Activated T-helper 1 cell treated with anti-CD3 and anti-CD28 coated beads, Interleukin-2, amount 50 U/mL, for 16 hours (primary cell): ENCODE data around the gene KYAT1.
"Not testable (repeated sequence)": the region's sequence is repeated elsewhere in the genome, so short reads cannot be mapped to it uniquely, and the experiment has no call there.

Experiments used
- DNase-seq, 2 donors: peaks; one replicate each; pipeline ENCODE4 v3.0.0-alpha.2; 2020; ENCODE audit warnings: low read depth in 1 of 2, low spot score in 1 of 2

KYAT1 gene

GRCh38 chr9:128843171-128843570 is 38.6 kb downstream of the KYAT1 start:
- DNase-seq = not testable (repeated sequence)

DNA sequence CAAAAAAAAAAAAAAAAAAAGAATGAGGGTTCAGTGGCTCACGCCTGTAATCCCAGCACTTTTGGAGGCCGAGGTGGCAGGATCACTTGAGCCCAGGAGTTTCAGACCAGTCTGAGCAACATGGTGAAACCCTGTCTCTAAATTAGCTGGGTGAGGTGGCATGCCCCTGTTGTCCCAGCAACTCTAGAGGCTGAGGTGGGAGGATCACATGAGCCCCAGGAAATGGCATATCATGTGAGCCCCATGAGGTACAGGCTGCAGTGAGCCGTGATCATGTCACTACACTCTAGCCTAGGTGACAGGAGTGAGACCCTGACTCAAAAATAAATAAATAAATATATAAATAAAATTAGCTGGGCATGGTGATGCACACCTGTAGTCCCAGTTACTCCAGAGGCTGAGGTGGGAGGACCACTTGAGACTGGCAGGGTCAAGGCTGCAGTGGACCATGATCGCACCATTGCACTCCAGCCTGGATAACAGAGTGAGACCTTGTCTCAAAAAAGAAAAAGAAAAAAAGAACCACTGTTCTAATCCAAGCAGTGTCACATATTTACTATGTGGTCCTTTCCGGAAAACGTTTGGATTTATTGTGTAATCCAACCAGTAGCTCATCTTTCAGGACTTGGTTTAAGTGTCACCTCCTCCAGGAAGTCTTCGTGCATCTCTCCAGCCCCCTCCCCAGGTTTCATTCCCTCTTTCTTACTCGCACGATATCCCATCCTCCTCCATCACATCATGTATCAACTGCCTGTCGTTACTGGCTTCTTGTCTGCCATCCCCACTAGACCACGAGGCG is 39.9 kb downstream of the KYAT1 start:
- no peak for DNase-seq

DNA sequence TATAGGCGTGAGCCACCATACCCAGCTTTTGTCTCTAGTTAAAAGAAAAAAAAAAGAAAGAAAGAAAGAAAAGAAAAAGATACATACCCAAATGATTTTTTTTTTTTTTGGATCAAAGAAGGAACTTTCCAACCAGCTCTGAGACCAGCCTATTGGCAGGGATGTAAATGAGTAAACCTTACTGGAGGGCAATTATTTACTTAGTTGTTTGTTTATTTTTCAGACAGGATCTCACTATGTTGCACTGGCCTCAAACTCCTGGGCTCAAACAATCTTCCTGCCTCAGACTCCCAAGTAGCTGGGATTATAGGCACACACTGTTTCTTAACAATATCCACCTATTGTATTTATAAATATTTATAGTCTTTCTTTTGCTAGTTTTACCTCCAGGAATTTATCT is 41.2 kb downstream of the KYAT1 start:
- DNase-seq = no peak

DNA sequence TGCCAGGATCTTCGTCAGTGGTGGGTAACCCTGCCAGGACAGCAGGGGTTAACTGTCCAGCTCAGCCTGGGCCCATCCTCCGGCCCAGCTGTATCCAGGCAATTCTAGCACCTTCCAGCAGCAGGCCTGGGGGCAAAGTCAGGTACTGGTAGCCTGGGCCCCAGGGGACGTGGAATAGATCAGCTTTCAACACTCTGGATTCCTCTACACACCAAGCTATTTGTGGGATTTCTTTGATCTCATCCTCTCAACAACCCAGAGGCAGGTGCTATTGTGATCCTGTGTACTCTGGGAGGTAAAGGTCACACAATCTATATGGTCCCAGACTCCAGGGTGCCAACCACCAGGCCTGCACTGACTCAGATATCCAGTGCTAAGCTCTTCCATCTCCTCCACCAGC is 43.4 kb downstream of the KYAT1 start:
- no peak for DNase-seq

- DNase-seq = no peak
These were observed 45.1 kb downstream of the KYAT1 start for GRCh38 chr9:128836509-128837145.

DNA sequence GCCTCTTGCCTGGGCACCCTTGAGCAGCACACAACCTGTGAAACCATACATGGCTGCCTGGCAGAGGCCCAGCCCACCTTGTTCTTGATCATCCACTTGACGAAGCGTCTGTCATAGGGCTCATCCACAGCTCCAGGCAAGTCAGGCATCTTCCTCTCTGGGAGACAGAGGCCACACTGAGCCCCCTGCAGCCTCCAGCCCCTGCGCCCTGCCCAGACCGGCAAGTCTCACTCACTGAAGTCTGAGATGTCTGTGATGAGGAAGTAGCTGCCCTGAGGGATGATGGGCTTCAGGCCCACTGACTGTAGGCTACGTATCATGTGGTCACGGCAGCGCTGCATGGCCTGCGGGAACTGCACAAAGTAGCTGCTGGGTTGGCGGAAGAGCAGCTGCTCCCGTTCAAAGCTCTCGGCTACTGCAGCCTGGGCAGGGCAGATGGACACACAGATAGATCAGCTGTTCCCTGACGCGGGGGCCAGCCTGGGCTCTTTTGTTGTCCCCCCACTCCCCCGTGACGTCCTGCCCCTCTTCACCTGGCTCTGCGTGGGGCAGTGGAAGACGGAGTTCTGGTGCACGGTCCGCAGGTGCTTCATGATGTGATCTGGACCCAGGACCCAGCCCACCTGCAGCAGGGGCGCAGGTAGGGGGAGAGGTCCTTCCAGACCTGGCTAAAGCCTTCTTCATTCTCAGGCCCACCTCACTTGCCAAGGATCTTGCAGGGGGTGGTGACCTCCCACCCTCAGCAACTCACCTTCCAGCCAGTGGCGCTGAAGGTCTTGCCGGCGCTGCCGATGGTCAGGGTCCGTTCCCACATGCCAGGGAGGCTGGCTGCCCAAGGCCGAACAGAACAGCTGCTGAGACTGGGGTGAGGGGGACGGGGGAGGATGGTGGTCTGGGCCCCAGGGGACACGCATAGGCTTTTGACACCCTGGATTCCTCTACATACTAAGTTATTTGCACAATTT is 46.2 kb downstream of the KYAT1 start:
- DNase-seq = no peak

- no peak for DNase-seq
These were observed 48.1 kb downstream of the KYAT1 start for GRCh38 chr9:128833696-128834095.

GRCh38 chr9:128829477-128830251 is 52.1 kb downstream of the KYAT1 start, which contains the start of gene SPOUT1:
Gene SPOUT1 (minus strand): TSS chr9:128829794. CDS start chr9:128829780, 14 bp downstream.
- peak; percentile 84 to 89 for DNase-seq

DNA sequence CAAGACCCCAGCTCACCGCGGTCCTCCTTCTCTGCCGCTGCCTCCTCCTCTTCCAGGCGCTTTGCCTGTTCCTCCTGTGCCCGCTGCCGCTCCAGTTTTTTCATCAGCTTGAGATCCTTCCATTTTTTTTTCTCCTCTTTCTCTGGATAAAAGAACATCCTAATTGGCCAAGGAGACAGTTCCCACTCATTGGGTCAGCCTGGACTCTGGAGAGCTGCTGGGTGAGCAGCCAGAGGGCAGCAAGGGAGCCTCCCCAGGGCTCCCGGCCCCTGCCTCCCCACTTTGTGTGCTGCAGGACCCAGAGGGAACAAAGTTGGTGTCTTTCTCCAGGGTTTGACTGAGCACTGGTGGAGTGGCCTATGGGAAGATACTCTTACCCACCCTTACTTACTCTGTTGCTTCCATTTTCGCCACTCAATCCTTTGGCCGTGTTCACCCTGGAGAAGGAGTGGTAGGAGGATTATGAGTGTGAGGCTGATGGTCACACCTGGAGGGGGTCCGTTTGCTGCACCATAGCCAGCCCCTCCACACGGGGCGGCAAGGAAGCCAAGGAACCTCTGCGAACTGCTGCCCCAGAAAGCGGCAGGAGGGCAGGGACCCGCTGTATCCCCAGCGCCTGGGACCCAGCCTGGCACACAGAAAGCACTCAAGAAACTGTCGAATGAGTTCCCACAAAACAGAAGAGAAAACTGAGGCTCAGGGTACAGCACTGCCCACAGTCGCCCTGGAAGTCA is 52.9 kb downstream of the KYAT1 start:
- no peak for DNase-seq

DNA sequence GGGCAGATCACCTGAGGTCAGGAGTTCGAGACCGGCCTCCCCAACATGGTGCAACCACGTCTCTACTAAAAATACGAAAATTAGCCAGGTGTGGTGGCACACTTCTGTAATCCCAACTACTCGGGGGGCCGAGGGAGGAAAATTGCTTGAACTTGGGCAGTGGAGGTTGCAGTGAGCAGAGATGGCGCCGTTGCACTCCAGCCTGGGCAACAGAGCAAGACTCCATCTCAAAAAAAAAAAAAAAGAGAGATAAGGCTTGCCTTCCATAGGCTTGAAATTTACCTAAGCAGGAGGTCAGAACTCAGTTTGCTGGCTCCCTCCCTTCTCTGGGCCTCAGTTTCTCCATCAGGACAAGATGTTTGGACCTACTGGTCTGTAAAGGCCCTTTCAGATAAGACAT is 53.5 kb downstream of the KYAT1 start:
- DNase-seq = no peak

GRCh38 chr9:128825923-128826700 is 55.6 kb downstream of the KYAT1 start:
- DNase-seq = no peak

DNA sequence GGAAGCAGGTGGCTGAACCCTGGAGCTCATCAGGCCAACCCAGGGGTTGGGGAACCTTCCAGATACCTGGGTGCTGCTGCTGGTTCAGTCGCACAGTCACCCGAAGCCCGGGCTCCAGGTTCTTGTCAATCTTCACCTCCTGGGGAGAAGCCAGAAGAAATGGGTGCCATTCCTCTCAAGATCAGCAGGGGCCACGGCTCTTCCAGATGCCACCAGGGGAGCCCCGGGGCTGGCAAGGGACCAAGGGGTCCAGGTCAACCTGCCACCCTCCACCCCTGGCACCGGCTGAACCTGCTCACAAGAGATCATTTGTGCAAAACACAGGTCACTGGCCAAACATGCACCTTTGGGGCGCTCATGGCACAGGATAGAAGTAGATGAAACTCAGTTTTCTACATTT is 56.8 kb downstream of the KYAT1 start:
- DNase-seq = no peak

- no peak for DNase-seq
These were observed 57.8 kb downstream of the KYAT1 start for GRCh38 chr9:128823903-128824406.

- DNase-seq = no peak
These were observed 58.3 kb downstream of the KYAT1 start for GRCh38 chr9:128823362-128823902.

GRCh38 chr9:128822407-128823042 is 59.2 kb downstream of the KYAT1 start:
- DNase-seq = no peak

- DNase-seq = no peak
These were observed 60.0 kb downstream of the KYAT1 start for GRCh38 chr9:128821584-128822406.
